Germinal center (tissue), 1 donor: ENCODE results near the gene ASPSCR1.

Source experiments
- DNase-seq: peaks from one replicate; pipeline ENCODE4 v3.0.0; 2012; ENCODE audit warnings: mixed read lengths, low spot score

ASPSCR1 gene

GRCh38 chr17:81999976-82000802 lies 22.8 kb downstream of the ASPSCR1 start:
- no peak for DNase-seq

- no peak for DNase-seq
These were observed 23.6 kb downstream of the ASPSCR1 start for GRCh38 chr17:82000803-82001570.

GRCh38 chr17:82001571-82002056 lies 24.2 kb downstream of the ASPSCR1 start:
- DNase-seq = no peak

GRCh38 chr17:82003411-82004381 lies 26.3 kb downstream of the ASPSCR1 start:
- no peak for DNase-seq

- no peak for DNase-seq
These were observed 27.4 kb downstream of the ASPSCR1 start for GRCh38 chr17:82004517-82005455.

GRCh38 chr17:82005701-82006348 lies 28.4 kb downstream of the ASPSCR1 start:
- no peak for DNase-seq

- DNase-seq = no peak
These were observed 29.2 kb downstream of the ASPSCR1 start for GRCh38 chr17:82006468-82007227.

- no peak for DNase-seq
These were observed 29.7 kb downstream of the ASPSCR1 start for GRCh38 chr17:82007228-82007494.

- no peak for DNase-seq
These were observed 30.2 kb downstream of the ASPSCR1 start for GRCh38 chr17:82007495-82008257.

- no peak for DNase-seq
These were observed 31.0 kb downstream of the ASPSCR1 start for GRCh38 chr17:82008258-82008940.

- no peak for DNase-seq
These were observed 31.5 kb downstream of the ASPSCR1 start for GRCh38 chr17:82008941-82009405.

- no peak for DNase-seq
These were observed 32.0 kb downstream of the ASPSCR1 start for GRCh38 chr17:82009413-82009812.

- no peak for DNase-seq
These were observed 33.4 kb downstream of the ASPSCR1 start for GRCh38 chr17:82010575-82011525.

GRCh38 chr17:82011617-82012187 lies 34.3 kb downstream of the ASPSCR1 start:
- DNase-seq = no peak

- no peak for DNase-seq
These were observed 34.8 kb downstream of the ASPSCR1 start for GRCh38 chr17:82012261-82012639.

GRCh38 chr17:82012640-82013295 lies 35.3 kb downstream of the ASPSCR1 start:
- no peak for DNase-seq
